Vagina (tissue), 2 donors: Measurements from ENCODE around the gene TMEM164.

ENCODE experiments used
- POLR2A ChIP-seq, 2 donors: fragments of 450-650 bp; IDR thresholded peaks; one replicate each; pipeline ENCODE4 v1.6.1; 2017; ENCODE audit warnings: antibody characterized with exemption in 2 of 2, mild to moderate bottlenecking in 2 of 2, moderate library complexity in 2 of 2
- TF ChIP-seq, protein P1 (sequence below), 3 experiments: fragments of 450-650 bp in 2 of 3; fragments of 200-600 bp in 1 of 3; sonication (generic) in 1 of 3; IDR thresholded peaks; one replicate each; pipeline ENCODE4 v1.5.1; 2017 to 2019; ENCODE audit warnings: antibody characterized with exemption in 3 of 3, mild to moderate bottlenecking in 2 of 3, moderate library complexity in 2 of 3

DNA sequence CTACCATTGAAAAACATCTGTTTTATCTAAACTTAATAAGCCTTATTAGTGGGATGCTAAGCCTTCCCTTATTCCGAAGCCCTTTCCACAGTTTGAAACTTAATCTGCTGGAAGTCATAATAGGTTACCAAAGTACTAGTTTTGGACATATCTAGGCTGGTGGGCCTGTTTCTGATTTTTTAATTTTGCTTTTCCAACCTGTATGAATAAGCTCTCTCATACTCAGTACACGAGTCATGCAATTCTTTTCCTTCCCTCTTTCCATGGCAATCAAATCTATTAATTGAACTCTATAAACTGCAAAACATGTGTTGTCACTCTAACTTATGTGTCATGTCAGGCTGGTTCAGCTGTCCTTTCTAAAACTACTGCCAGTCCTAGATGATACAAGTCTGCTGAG, 224.0 kb downstream of the TMEM164 start:
- TF ChIP-seq, protein P1, sequence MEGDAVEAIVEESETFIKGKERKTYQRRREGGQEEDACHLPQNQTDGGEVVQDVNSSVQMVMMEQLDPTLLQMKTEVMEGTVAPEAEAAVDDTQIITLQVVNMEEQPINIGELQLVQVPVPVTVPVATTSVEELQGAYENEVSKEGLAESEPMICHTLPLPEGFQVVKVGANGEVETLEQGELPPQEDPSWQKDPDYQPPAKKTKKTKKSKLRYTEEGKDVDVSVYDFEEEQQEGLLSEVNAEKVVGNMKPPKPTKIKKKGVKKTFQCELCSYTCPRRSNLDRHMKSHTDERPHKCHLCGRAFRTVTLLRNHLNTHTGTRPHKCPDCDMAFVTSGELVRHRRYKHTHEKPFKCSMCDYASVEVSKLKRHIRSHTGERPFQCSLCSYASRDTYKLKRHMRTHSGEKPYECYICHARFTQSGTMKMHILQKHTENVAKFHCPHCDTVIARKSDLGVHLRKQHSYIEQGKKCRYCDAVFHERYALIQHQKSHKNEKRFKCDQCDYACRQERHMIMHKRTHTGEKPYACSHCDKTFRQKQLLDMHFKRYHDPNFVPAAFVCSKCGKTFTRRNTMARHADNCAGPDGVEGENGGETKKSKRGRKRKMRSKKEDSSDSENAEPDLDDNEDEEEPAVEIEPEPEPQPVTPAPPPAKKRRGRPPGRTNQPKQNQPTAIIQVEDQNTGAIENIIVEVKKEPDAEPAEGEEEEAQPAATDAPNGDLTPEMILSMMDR (IDR thresholded peaks at IDR 0.05) = no peak
- no peak for TF ChIP-seq POLR2A (IDR thresholded peaks at IDR 0.05)
